GM10248 (cell line): Measurements from ENCODE around the gene PODN.

Experiments used
- CTCF ChIA-PET: fragments of 300-600 bp; sonication (Branson Sonifier 250); formaldehyde crosslinking; extraction: SDS; loops from one replicate; lab custom pipeline; 2021; ENCODE audit warnings: antibody characterized with exemption; lab: Yijun Ruan, JAX
- POLR2A ChIA-PET: fragments of 350-650 bp; sonication (Branson Sonifier 250); formaldehyde crosslinking; extraction: SDS; loops from one replicate; lab custom pipeline; 2020; ENCODE audit warnings: antibody characterized with exemption; lab: Yijun Ruan, JAX
- DNase-seq: peaks from one replicate; pipeline ENCODE4 v3.0.0; 2012; ENCODE audit errors: extremely low spot score
- CTCF ChIP-seq: IDR thresholded peaks from 2 replicates; pipeline ENCODE4 v1.5.1; 2012; ENCODE audit warnings: mild to moderate bottlenecking, low read depth; ENCODE audit errors: extremely low read depth, missing control alignments, control extremely low read depth

PODN gene

GRCh38 chr1:53071915-53072314, 9.9 kb downstream of the PODN start:
- no peak for TF ChIP-seq CTCF
- DNase-seq = no peak
- ChIA-PET POLR2A (no interaction called here), CTCF (no interaction called here)

- ChIA-PET CTCF (no interaction called here), POLR2A (no interaction called here)
- no peak for TF ChIP-seq CTCF
- DNase-seq = no peak
Observed at GRCh38 chr1:53073287-53073686, 11.3 kb downstream of the PODN start.

- TF ChIP-seq CTCF = no peak
- CTCF ChIA-PET = no interaction called here
- POLR2A ChIA-PET = no interaction called here
- no peak for DNase-seq
Observed at GRCh38 chr1:53073868-53074311, 11.9 kb downstream of the PODN start.

- TF ChIP-seq CTCF = no peak
- ChIA-PET CTCF (no interaction called here), POLR2A (no interaction called here)
- DNase-seq = no peak
Observed at GRCh38 chr1:53074313-53075154, 12.5 kb downstream of the PODN start.

- TF ChIP-seq CTCF = no peak
- POLR2A ChIA-PET = no interaction called here
- CTCF ChIA-PET = no interaction called here
Observed at GRCh38 chr1:53075206-53075605, 13.2 kb downstream of the PODN start.

GRCh38 chr1:53075761-53076163, 13.7 kb downstream of the PODN start:
- no peak for TF ChIP-seq CTCF
- no peak for DNase-seq
- ChIA-PET POLR2A (no interaction called here), CTCF (no interaction called here)

More at GRCh38 chr1:53075206-53075605, 13.2 kb downstream of the PODN start:
- no peak for DNase-seq
